Measurements from ENCODE around the gene GIMAP8. TPM values are rescaled to one million over a fixed set of nuclear protein-coding genes. Genes with fewer than 3 reads are reported as not detected.

GIMAP8 gene
- total RNA-seq, 4 donors from 2014 or later, result 7.1 to 18.5 (median 15.4) TPM

- Histone ChIP-seq H3K9me3 (no peaks in the 10 kb centered on the region), H3K27ac (replicated peaks in 1 of 4) (peak overlapping the region in 3 of 4 donors; percentile 70 to 74 (median 71)), H3K4me3 (no peak overlapping the region), H3K27me3 (peaks cover 0 to 22% (median 0%) of the 10 kb centered on the region in 4 donors), H3K4me1 (peaks cover 12 to 17% (median 13%) of the 10 kb centered on the region in 4 donors), H3K36me3 (no peaks in the 10 kb centered on the region)
- WGBS, result 0% methylated on average over 5 of the region's 6 CpGs
- DNase-seq (ENCODE audit: extremely low spot score), result peak; percentile 94
- intact Hi-C loops (cut with DNase I), result no loop called here
- TF ChIP-seq, protein P1, sequence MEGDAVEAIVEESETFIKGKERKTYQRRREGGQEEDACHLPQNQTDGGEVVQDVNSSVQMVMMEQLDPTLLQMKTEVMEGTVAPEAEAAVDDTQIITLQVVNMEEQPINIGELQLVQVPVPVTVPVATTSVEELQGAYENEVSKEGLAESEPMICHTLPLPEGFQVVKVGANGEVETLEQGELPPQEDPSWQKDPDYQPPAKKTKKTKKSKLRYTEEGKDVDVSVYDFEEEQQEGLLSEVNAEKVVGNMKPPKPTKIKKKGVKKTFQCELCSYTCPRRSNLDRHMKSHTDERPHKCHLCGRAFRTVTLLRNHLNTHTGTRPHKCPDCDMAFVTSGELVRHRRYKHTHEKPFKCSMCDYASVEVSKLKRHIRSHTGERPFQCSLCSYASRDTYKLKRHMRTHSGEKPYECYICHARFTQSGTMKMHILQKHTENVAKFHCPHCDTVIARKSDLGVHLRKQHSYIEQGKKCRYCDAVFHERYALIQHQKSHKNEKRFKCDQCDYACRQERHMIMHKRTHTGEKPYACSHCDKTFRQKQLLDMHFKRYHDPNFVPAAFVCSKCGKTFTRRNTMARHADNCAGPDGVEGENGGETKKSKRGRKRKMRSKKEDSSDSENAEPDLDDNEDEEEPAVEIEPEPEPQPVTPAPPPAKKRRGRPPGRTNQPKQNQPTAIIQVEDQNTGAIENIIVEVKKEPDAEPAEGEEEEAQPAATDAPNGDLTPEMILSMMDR (IDR thresholded peaks at IDR 0.05), result peak; percentile 77 to 89 (median 81)
- peak; percentile 26 to 51 for TF ChIP-seq POLR2AphosphoS5 (IDR thresholded peaks at IDR 0.05)
- TF ChIP-seq POLR2A (IDR thresholded peaks at IDR 0.05; ENCODE audit: low read depth), result no peak
- no peak for TF ChIP-seq EP300 (IDR thresholded peaks at IDR 0.05)
These were observed 1.7 kb upstream of the GIMAP8 start for GRCh38 chr7:150448789-150449147.

- H3K4me3 ChIP-seq, result no peak overlapping the region
- no peaks in the 10 kb centered on the region for H3K9me3 ChIP-seq
- peak; percentile 53 for DNase-seq (ENCODE audit: extremely low spot score)
- intact Hi-C loops (cut with DNase I), result no loop called here
- no peaks in the 10 kb centered on the region for H3K36me3 ChIP-seq
- TF ChIP-seq EP300 (IDR thresholded peaks at IDR 0.05), result no peak
- no peak for TF ChIP-seq POLR2AphosphoS5 (IDR thresholded peaks at IDR 0.05)
- H3K27ac ChIP-seq (replicated peaks in 1 of 4), result peak overlapping the region; percentile 45 to 74 (median 70)
- H3K27me3 ChIP-seq, result peaks cover 0 to 22% (median 0%) of the 10 kb centered on the region in 4 donors
- WGBS, result 66% methylated on average over 8 of the region's 11 CpGs
- H3K4me1 ChIP-seq, result peaks cover 12 to 17% (median 13%) of the 10 kb centered on the region in 4 donors
These were observed 1.1 kb upstream of the GIMAP8 start for GRCh38 chr7:150449206-150449952.

DNA sequence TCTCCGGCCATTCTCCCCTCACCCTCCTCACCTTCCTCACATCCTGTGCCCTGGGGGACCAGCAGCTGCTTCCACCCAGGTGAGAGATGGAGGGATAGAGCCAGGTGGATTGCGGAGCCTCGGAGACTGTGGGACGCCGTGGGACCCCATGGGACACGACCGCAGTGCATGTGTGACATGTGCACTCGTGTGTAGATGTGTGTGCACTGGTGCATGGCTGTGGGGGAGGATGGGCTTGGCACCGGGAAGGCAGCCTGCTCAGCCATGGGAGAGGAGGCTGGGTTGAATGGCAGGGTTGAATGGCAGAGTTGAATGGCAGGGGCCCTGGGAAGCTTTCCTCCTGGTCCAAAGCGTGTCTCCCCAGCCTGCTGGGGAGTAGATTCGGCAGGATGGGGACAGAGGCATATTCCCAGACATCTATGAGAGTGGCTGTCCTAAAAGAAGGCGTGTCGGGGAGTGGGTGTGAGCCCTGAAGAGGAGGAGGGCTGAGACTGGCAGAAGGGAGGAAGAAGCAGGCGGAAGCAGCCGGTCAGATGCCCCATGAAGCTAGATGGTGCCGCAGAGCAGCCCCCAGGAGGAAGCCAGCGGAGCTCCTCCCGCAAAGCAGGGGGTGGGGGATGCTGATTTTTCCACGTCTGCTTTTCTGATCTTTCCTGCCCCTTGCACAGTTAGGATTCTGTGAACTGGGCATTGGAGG, 815 bp downstream of the GIMAP8 start:
- H3K27me3 ChIP-seq, result peaks cover 0 to 22% (median 0%) of the 10 kb centered on the region in 4 donors
- peak overlapping the region; percentile 49 to 74 (median 70) for H3K27ac ChIP-seq (replicated peaks in 1 of 4)
- peaks cover 0 to 6% (median 0%) of the 10 kb centered on the region in 4 donors for H3K36me3 ChIP-seq
- intact Hi-C loops (cut with DNase I), result loop anchor here (2.0 kb wide), 1 partner anchor 306 kb away; no protein-coding TSS in a partner anchor
- H3K9me3 ChIP-seq, result peaks cover 0 to 4% (median 0%) of the 10 kb centered on the region in 4 donors
- peak; percentile 93 for DNase-seq (ENCODE audit: extremely low spot score)
- no peak for TF ChIP-seq POLR2A (IDR thresholded peaks at IDR 0.05; ENCODE audit: low read depth)
- TF ChIP-seq, protein P1 (IDR thresholded peaks at IDR 0.05), result no peak
- TF ChIP-seq EP300 (IDR thresholded peaks at IDR 0.05), result no peak
- TF ChIP-seq POLR2AphosphoS5 (IDR thresholded peaks at IDR 0.05), result peak; percentile 33 to 44
- H3K4me1 ChIP-seq, result peaks cover 12 to 17% (median 13%) of the 10 kb centered on the region in 4 donors
- peak overlapping the region; percentile 47 to 56 (median 49) for H3K4me3 ChIP-seq
- WGBS, result 64% methylated on average over 18 of the region's 19 CpGs

- Histone ChIP-seq H3K27ac (replicated peaks in 1 of 4) (peak overlapping the region; percentile 49 to 74 (median 70)), H3K36me3 (peaks cover 0 to 6% (median 0%) of the 10 kb centered on the region in 4 donors), H3K4me1 (peaks cover 12 to 17% (median 13%) of the 10 kb centered on the region in 4 donors), H3K9me3 (peaks cover 0 to 7% (median 2%) of the 10 kb centered on the region in 4 donors), H3K27me3 (peaks cover 0 to 22% (median 0%) of the 10 kb centered on the region in 4 donors), H3K4me3 (peak overlapping the region; percentile 47 to 56 (median 49))
- intact Hi-C loops (cut with DNase I), result loop anchor here (2.0 kb wide), 1 partner anchor 305 kb away; no protein-coding TSS in a partner anchor
- peak; percentile 81 for DNase-seq (ENCODE audit: extremely low spot score)
- TF ChIP-seq, protein P1 (IDR thresholded peaks at IDR 0.05), result no peak
- TF ChIP-seq EP300 (IDR thresholded peaks at IDR 0.05), result no peak
- peak in 1 of 2 donors; percentile 10 for TF ChIP-seq POLR2AphosphoS5 (IDR thresholded peaks at IDR 0.05)
- no peak for TF ChIP-seq POLR2A (IDR thresholded peaks at IDR 0.05; ENCODE audit: low read depth)
- WGBS, result 66% methylated on average over 8 of the region's 8 CpGs
These were observed 1.5 kb downstream of the GIMAP8 start for GRCh38 chr7:150451833-150452461.

Data from esophagus muscularis mucosa (tissue), 4 donors.